Measurements from ENCODE around the gene GNA12. TPM values are rescaled to one million over a fixed set of nuclear protein-coding genes. Genes with fewer than 3 reads are reported as not detected.
A peak's percentile ranks its signal among the peaks of the same experiment; 100 is the strongest.

The GNA12 gene
- total RNA-seq, 1 experiment from 2014 or later = 15.0 TPM

- H2AFZ ChIP-seq (ENCODE audit: low read length) = no peak overlapping the region
- H4K20me1 ChIP-seq (ENCODE audit: low read length) = no peaks in the 10 kb centered on the region
- ATAC-seq (no peak), DNase-seq (peak; percentile 8)
- ChIA-PET POLR2A (ENCODE audit: unreplicated experiment) (interaction anchor here (0.5 to 1.2 kb wide), 2 partner anchors 62 to 191 kb away, joined by 3 to 4 read pairs; no protein-coding TSS in a partner anchor), CTCF (interaction anchor here (1.0 to 1.4 kb wide), 2 partner anchors 61 to 98 kb away, joined by 7 read pairs; no protein-coding TSS in a partner anchor)
- H3K27me3 ChIP-seq (ENCODE audit: low read length) = no peaks in the 10 kb centered on the region
- H3F3A ChIP-seq (ENCODE audit: low read length, unreplicated experiment) = peaks cover 15% of the 10 kb centered on the region
- H3K27ac ChIP-seq (ENCODE audit: low read length) = peak overlapping the region; percentile 92
- H3K4me3 ChIP-seq (ENCODE audit: low read length) = no peak overlapping the region
- H3K36me3 ChIP-seq (ENCODE audit: low read depth, low read length) = no peaks in the 10 kb centered on the region
- no TSS peak for BruUV-seq (replicated peaks)
- peak overlapping the region; percentile 57 for H3K4me2 ChIP-seq (ENCODE audit: low read length)
- H3K9me2 ChIP-seq (replicated peaks; ENCODE audit: low read length) = no peaks in the 10 kb centered on the region
- intact Hi-C loops (cut with micrococcal nuclease) = no loop called here
- peaks cover 83% of the 10 kb centered on the region for H3K79me2 ChIP-seq (ENCODE audit: low read length)
- H3K9me3 ChIP-seq (ENCODE audit: low read length) = no peaks in the 10 kb centered on the region
- no peak overlapping the region for H3K9ac ChIP-seq (ENCODE audit: low read length)
- H3K4me1 ChIP-seq (ENCODE audit: insufficient read depth, low read length) = peaks cover 45% of the 10 kb centered on the region
- no peak for TF ChIP-seq CTCF (conservative IDR thresholded peaks at IDR 0.05; ENCODE audit: low read depth, low read length)
- no peak for TF ChIP-seq EZH2phosphoT487 (IDR thresholded peaks at IDR 0.05; ENCODE audit: borderline replicate concordance, low read length)
- TF ChIP-seq EZH2 (IDR thresholded peaks at IDR 0.05; ENCODE audit: low read length, unreplicated experiment) = no peak
Measured at GRCh38 chr7:2819161-2819953, 24.8 kb downstream of the GNA12 start.

GRCh38 chr7:2818653-2819052, 25.5 kb downstream of the GNA12 start:
- POLR2A ChIA-PET (ENCODE audit: unreplicated experiment) = no interaction called here
- Histone ChIP-seq H3K27me3 (ENCODE audit: low read length) (no peaks in the 10 kb centered on the region), H3K4me1 (ENCODE audit: insufficient read depth, low read length) (peaks cover 45% of the 10 kb centered on the region), H3K9ac (ENCODE audit: low read length) (no peak overlapping the region), H3K79me2 (ENCODE audit: low read length) (peaks cover 82% of the 10 kb centered on the region), H3K9me3 (ENCODE audit: low read length) (no peaks in the 10 kb centered on the region), H4K20me1 (ENCODE audit: low read length) (no peaks in the 10 kb centered on the region), H3K36me3 (ENCODE audit: low read depth, low read length) (no peaks in the 10 kb centered on the region), H3F3A (ENCODE audit: low read length, unreplicated experiment) (peaks cover 15% of the 10 kb centered on the region), H3K9me2 (replicated peaks; ENCODE audit: low read length) (no peaks in the 10 kb centered on the region), H2AFZ (ENCODE audit: low read length) (no peak overlapping the region), H3K27ac (ENCODE audit: low read length) (no peak overlapping the region), H3K4me2 (ENCODE audit: low read length) (peak overlapping the region; percentile 10; the same call in 1 of the 2 replicates), H3K4me3 (ENCODE audit: low read length) (no peak overlapping the region)
- no peak for DNase-seq
- CTCF ChIA-PET = no interaction called here
- intact Hi-C loops (cut with micrococcal nuclease) = no loop called here
- TF ChIP-seq EZH2phosphoT487 (IDR thresholded peaks at IDR 0.05; ENCODE audit: borderline replicate concordance, low read length) = no peak
- no peak for TF ChIP-seq CTCF (conservative IDR thresholded peaks at IDR 0.05; ENCODE audit: low read depth, low read length)
- TF ChIP-seq EZH2 (IDR thresholded peaks at IDR 0.05; ENCODE audit: low read length, unreplicated experiment) = no peak
- ATAC-seq = no peak
- BruUV-seq (replicated peaks) = no TSS peak

- Histone ChIP-seq H3K4me1 (ENCODE audit: insufficient read depth, low read length) (peaks cover 43% of the 10 kb centered on the region), H3K79me2 (ENCODE audit: low read length) (peaks cover 82% of the 10 kb centered on the region), H3K9me2 (replicated peaks; ENCODE audit: low read length) (no peaks in the 10 kb centered on the region), H4K20me1 (ENCODE audit: low read length) (no peaks in the 10 kb centered on the region), H3K27me3 (ENCODE audit: low read length) (no peaks in the 10 kb centered on the region), H3K9ac (ENCODE audit: low read length) (no peak overlapping the region), H2AFZ (ENCODE audit: low read length) (no peak overlapping the region), H3K27ac (ENCODE audit: low read length) (no peak overlapping the region), H3K9me3 (ENCODE audit: low read length) (no peaks in the 10 kb centered on the region), H3K36me3 (ENCODE audit: low read depth, low read length) (no peaks in the 10 kb centered on the region), H3F3A (ENCODE audit: low read length, unreplicated experiment) (peaks cover 15% of the 10 kb centered on the region), H3K4me3 (ENCODE audit: low read length) (no peak overlapping the region), H3K4me2 (ENCODE audit: low read length) (no peak overlapping the region)
- BruUV-seq (replicated peaks) = no TSS peak
- ChIA-PET POLR2A (ENCODE audit: unreplicated experiment) (no interaction called here), CTCF (no interaction called here)
- intact Hi-C loops (cut with micrococcal nuclease) = no loop called here
- TF ChIP-seq EZH2phosphoT487 (IDR thresholded peaks at IDR 0.05; ENCODE audit: borderline replicate concordance, low read length) (no peak), EZH2 (IDR thresholded peaks at IDR 0.05; ENCODE audit: low read length, unreplicated experiment) (no peak), CTCF (conservative IDR thresholded peaks at IDR 0.05; ENCODE audit: low read depth, low read length) (no peak)
- ATAC-seq = no peak
- DNase-seq = no peak
Measured at GRCh38 chr7:2818121-2818520, 26.0 kb downstream of the GNA12 start.

Data from PC-3 (cell line).